SK-N-SH treated with all-trans-retinoic acid at 6 μM for 48 hours (cell line): Measurements from ENCODE around the gene TEX2.

Source experiments
- ATAC-seq: fragments of 200-7000 bp; cut with Tn5 transposase; 3 replicates; pipeline ENCODE4 v1.9.1; 2020; ENCODE audit warnings: mild to moderate bottlenecking, moderate library complexity
- ARNTL ChIP-seq: fragments of 450-650 bp; formaldehyde crosslinking; IDR thresholded peaks from 2 replicates; pipeline ENCODE4 v1.5.0; 2020; ENCODE audit warnings: low read depth, mild to moderate bottlenecking, moderate library complexity, borderline replicate concordance
- BACH2 ChIP-seq: fragments of 250-450 bp; sonication (Bioruptor Pico); IDR thresholded peaks from 2 replicates; pipeline ENCODE4 v1.9.0; 2021; ENCODE audit warnings: mild to moderate bottlenecking, borderline replicate concordance
- CREB5 ChIP-seq: fragments of 250-450 bp; sonication (Bioruptor Pico); IDR thresholded peaks from 2 replicates; pipeline ENCODE4 v1.5.1; 2020; ENCODE audit warnings: low read depth, mild to moderate bottlenecking, moderate library complexity
- CSDC2 ChIP-seq: fragments of 250-450 bp; sonication (Bioruptor Pico); IDR thresholded peaks from 2 replicates; pipeline ENCODE4 v1.5.0; 2020; ENCODE audit warnings: mild to moderate bottlenecking, moderate library complexity
- CSRNP3 ChIP-seq: fragments of 250-450 bp; sonication (Bioruptor Pico); IDR thresholded peaks from 2 replicates; pipeline ENCODE4 v1.5.1; 2021; ENCODE audit warnings: mild to moderate bottlenecking, moderate library complexity
- ESRRG ChIP-seq: fragments of 250-450 bp; sonication (Bioruptor Pico); IDR thresholded peaks from 2 replicates; pipeline ENCODE4 v1.6.1; 2021; ENCODE audit warnings: mild to moderate bottlenecking
- GLIS3 ChIP-seq: fragments of 250-450 bp; sonication (Bioruptor Pico); IDR thresholded peaks from 2 replicates; pipeline ENCODE4 v1.5.0; 2020; ENCODE audit warnings: mild to moderate bottlenecking, moderate library complexity
- ISL1 ChIP-seq: fragments of 250-450 bp; sonication (Bioruptor Pico); IDR thresholded peaks from 2 replicates; pipeline ENCODE4 v2.1.2; 2022; ENCODE audit warnings: mild to moderate bottlenecking, moderate library complexity
- PATZ1 ChIP-seq: fragments of 250-450 bp; sonication (Bioruptor Pico); IDR thresholded peaks from 2 replicates; pipeline ENCODE4 v1.8.0; 2020; ENCODE audit warnings: mild to moderate bottlenecking, moderate library complexity, borderline replicate concordance
- POU6F1 ChIP-seq: fragments of 250-450 bp; sonication (Bioruptor Pico); IDR thresholded peaks from 2 replicates; pipeline ENCODE4 v1.8.0; 2021; ENCODE audit warnings: low read depth, mild to moderate bottlenecking, moderate library complexity, borderline replicate concordance
- PPARA ChIP-seq: fragments of 250-450 bp; sonication (Bioruptor Pico); IDR thresholded peaks from 2 replicates; pipeline ENCODE4 v1.5.0; 2020; ENCODE audit warnings: mild to moderate bottlenecking, borderline replicate concordance
- RARB ChIP-seq: fragments of 250-450 bp; sonication (Bioruptor Pico); IDR thresholded peaks from 2 replicates; pipeline ENCODE4 v1.8.0; 2021; ENCODE audit warnings: mild to moderate bottlenecking, moderate library complexity
- SNAI2 ChIP-seq: fragments of 250-450 bp; sonication (Bioruptor Pico); IDR thresholded peaks from 2 replicates; pipeline ENCODE4 v1.5.0; 2020; ENCODE audit warnings: mild to moderate bottlenecking, moderate library complexity
- TCF4 ChIP-seq: fragments of 250-450 bp; sonication (Bioruptor Pico); IDR thresholded peaks from 2 replicates; pipeline ENCODE4 v1.8.0; 2021; ENCODE audit warnings: mild to moderate bottlenecking, moderate library complexity, borderline replicate concordance
- TOX ChIP-seq: fragments of 250-450 bp; sonication (Bioruptor Pico); IDR thresholded peaks from 2 replicates; pipeline ENCODE4 v1.8.0; 2021; ENCODE audit warnings: mild to moderate bottlenecking, moderate library complexity, borderline replicate concordance
- TSHZ2 ChIP-seq: fragments of 250-450 bp; sonication (Bioruptor Pico); IDR thresholded peaks from 2 replicates; pipeline ENCODE4 v1.5.0; 2020; ENCODE audit warnings: mild to moderate bottlenecking, moderate library complexity
- ZC3H10 ChIP-seq: fragments of 250-450 bp; sonication (Bioruptor Pico); IDR thresholded peaks from 2 replicates; pipeline ENCODE4 v1.5.1; 2021; ENCODE audit warnings: mild to moderate bottlenecking, moderate library complexity
- ZFP3 ChIP-seq: fragments of 250-450 bp; sonication (Bioruptor Pico); IDR thresholded peaks from 2 replicates; pipeline ENCODE4 v1.5.0; 2020; ENCODE audit warnings: mild to moderate bottlenecking, moderate library complexity
- ZFP30 ChIP-seq: fragments of 450-650 bp; formaldehyde crosslinking; IDR thresholded peaks from 2 replicates; pipeline ENCODE4 v1.5.0; 2022; ENCODE audit warnings: mild to moderate bottlenecking, moderate library complexity
- ZNF565 ChIP-seq: fragments of 450-650 bp; formaldehyde crosslinking; conservative IDR thresholded peaks from 2 replicates; pipeline ENCODE4 v1.5.0; 2020; ENCODE audit warnings: low read depth, mild to moderate bottlenecking, moderate library complexity
- ZNF70 ChIP-seq: fragments of 450-650 bp; formaldehyde crosslinking; IDR thresholded peaks from 2 replicates; pipeline ENCODE4 v1.5.0; 2020; ENCODE audit warnings: mild to moderate bottlenecking, moderate library complexity
- ZNF8 ChIP-seq: fragments of 450-650 bp; formaldehyde crosslinking; IDR thresholded peaks from 2 replicates; pipeline ENCODE4 v1.5.0; 2020; ENCODE audit warnings: mild to moderate bottlenecking, moderate library complexity

TEX2 gene

GRCh38 chr17:64125937-64126336 lies 137.1 kb downstream of the TEX2 start (continued):
- TF ChIP-seq CSRNP3 (no peak), TCF4 (CRISPR knock-in tag) (no peak)

- no peak for ATAC-seq
- no peak for TF ChIP-seq TOX (CRISPR knock-in tag)
- TF ChIP-seq ISL1 = no peak
- no peak for TF ChIP-seq CREB5 (CRISPR knock-in tag)
- TF ChIP-seq PPARA = no peak
- TF ChIP-seq BACH2 (CRISPR knock-in tag) = no peak
- no peak for TF ChIP-seq ARNTL
- TF ChIP-seq ZFP3 = no peak
- no peak for TF ChIP-seq SNAI2
- no peak for TF ChIP-seq ZNF8 (CRISPR knock-in tag)
- TF ChIP-seq ZC3H10 (CRISPR knock-in tag) = no peak
- TF ChIP-seq CSDC2 (CRISPR knock-in tag) = no peak
- TF ChIP-seq TSHZ2 = no peak
- TF ChIP-seq ZNF565 = no peak
- no peak for TF ChIP-seq ESRRG (CRISPR knock-in tag)
- no peak for TF ChIP-seq GLIS3 (CRISPR knock-in tag)
- no peak for TF ChIP-seq PATZ1 (CRISPR knock-in tag)
- TF ChIP-seq ZFP30 (CRISPR knock-in tag) = no peak
- no peak for TF ChIP-seq POU6F1
- no peak for TF ChIP-seq CSRNP3
- TF ChIP-seq ZNF70 (CRISPR knock-in tag) = no peak
Observed at GRCh38 chr17:64124609-64125008, 138.5 kb downstream of the TEX2 start.

- ATAC-seq = no peak
- TF ChIP-seq ISL1 (no peak), TCF4 (CRISPR knock-in tag) (no peak), ZNF565 (no peak), POU6F1 (no peak), ZFP30 (CRISPR knock-in tag) (no peak), PATZ1 (CRISPR knock-in tag) (no peak), ESRRG (CRISPR knock-in tag) (no peak), ZC3H10 (CRISPR knock-in tag) (no peak), CSDC2 (CRISPR knock-in tag) (no peak), RARB (no peak), ZNF70 (CRISPR knock-in tag) (no peak), ZNF8 (CRISPR knock-in tag) (no peak), PPARA (no peak)
Observed at GRCh38 chr17:64123114-64123513, 139.9 kb downstream of the TEX2 start.
